HG02943 (cell line): ENCODE measurements around the gene UBA5.

Source experiments
- ATAC-seq: cut with Tn5 transposase; IDR thresholded peaks from one replicate; pipeline ENCODE4 v1.9.1; 2021; ENCODE audit warnings: mild to moderate bottlenecking, low read depth, moderate library complexity; ENCODE audit not compliant: unreplicated experiment

UBA5 gene

DNA sequence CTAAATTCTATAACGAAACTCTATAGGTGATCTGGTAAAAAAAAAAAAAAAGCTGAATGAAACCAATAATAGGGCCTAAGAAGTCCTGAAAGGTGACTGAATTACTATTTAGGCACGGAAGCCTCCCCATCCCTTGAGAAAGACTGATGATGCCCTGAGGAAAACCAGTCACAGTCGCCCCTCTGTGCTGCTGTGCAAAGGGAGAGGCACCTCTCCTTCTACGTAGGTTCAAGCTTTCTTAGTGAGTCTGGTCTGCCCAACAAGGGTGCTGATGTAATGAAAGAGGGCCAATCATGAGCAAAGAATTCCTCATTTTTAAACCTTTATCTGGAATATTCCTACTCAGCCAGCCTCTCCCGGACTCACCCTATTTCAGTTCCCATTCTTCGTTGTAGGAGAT lies 50.2 kb downstream of the UBA5 start:
- ATAC-seq: no peak

DNA sequence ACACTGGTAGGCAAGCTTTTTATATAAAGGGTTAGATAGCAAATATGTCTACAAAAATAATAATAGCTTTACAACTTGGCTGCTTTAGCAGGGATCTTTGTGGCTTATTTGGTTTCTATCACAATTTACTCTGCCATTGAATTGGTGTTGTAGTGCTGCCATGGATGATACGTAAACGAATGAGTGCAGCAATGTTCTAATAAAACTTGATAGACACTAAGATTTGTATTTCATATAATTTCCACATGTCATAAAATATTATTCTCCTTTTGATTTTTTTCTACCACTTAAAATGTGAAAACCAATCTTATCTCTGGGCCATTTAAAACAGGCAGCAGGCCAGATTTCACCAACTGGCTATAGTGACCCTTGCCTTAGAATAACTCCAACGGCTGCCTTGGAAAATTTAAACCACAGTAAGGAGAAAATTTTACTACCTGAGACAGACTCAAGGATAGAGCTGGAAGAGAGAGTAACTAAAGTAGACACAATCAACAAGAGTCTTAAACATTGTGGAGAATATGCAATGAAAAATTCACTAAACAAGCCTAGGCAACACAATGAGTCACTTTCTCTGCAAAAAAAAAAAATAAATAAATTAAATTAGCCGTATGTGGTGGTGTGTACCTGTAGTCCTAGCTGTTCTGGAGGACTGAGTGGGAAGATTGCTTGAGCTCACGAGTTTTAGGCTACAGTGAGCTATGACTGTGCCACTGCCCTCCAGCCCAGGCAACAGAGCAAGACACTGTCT lies 54.0 kb downstream of the UBA5 start:
- no peak for ATAC-seq

DNA sequence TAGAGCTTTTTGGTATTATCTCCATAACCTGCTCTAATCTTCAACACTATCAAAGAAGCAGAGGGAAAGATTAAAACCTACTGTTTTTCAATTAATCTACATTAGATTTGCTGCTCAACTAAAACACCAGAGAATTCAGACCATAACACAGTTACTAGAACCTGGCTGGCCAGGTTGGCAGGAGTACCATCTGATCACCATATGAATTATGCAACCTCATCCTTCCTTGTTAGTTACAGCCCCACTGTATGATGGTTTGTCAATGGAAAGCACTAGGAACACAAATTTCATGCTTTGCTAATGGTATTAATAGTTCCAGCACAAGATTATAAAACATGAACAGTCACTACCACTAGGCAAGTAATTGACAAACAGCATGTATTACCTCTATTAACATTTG lies 56.2 kb downstream of the UBA5 start:
- ATAC-seq: no peak

DNA sequence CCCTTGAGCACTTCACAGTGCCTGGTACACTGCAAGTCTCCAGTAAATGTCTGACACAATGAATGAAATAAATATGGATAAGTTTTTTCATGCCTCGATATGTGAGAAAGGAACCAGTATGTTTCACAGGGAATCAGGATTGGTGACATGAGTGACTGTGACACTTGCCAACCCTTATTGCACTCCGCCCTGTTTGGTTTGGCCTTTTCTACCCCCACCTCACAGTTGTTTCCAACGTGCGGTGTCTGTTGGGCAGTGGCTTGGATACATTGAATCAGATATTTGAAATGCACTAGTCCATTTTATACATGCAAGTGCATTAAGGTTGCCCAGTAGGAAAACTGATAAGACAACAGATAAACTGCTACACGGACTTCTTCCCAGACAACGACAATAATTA lies 60.1 kb downstream of the UBA5 start:
- ATAC-seq: no peak

DNA sequence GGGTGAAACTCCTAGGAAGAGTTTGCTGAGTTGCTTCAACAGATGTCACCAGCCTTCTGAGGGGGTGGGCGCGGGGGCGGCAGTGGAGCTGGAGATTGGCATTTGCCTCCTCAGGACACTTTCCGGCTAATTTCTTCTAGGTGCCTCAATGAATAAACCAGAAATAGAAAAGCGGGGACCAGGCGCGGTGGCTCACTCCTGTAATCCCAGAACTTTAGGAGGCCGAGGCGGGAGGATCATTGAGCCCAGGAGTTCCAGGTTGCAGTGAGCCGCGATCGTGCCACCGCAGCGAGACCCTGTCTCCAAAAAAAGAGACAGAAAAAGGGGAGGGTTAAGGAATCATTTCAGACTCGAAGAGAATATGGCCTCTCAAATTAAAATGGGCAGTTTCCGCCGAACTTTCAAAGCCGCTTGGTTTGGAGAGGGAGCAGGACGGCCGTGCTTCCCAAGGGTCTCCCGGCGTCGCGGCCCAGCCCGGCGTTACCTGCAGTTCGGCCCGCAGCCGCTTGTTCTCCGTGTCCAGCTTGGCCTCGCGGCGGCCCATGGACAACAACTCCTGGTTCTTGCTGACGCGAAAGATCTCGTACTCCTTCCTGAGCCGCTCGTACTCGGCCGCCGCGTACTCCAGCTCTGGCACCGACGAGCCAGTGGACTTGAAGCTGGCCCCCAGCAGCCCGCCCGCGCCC lies 61.5 kb downstream of the UBA5 start:
- ATAC-seq: peak; percentile 25

DNA sequence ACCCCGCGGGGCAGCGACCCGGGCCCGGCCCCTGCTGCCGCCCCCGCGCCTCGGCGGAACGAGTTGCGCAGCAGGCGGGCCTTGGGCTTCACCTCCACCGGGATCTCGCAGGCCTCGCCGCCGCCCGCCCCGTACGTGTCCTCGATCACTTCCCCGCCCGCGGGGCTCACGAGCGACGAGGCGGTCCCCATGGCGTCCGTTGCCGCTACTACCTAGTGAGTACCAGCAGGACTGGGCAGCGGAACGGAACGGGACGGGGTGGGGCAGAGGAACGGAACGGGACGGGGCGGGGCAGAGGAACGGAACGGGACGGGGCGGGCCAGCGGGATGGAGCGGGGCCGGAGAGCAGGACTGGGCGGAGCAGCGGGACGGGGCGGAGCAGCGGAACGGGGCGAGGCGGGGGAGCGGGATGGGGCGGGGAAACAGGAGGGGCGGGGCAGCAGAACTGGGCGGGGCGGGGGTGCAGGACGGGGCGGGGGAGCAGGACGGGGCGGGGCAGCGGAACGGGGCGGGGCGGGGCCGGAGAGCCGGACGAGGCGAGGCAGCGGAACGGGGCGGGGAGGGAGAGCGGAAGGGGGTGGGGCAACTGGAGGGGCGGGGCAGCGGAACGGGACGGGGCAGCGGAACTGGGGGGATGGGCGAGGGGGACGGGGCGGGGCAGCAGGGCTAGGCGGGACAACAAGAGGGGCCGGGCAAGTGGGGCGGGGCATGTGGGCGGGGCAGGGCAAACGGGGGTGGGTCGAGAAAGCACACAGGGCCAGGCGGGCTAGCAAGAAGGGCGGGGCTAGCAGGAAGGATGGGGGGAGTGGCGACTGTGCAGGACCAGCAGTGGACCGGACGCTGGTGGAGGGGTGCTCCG lies 62.3 kb downstream of the UBA5 start, which contains the start of gene NPHP3:
NPHP3 (minus strand) TSS at position 245 of the 859 bp plus-strand sequence; CDS start at position 191, 54 bp downstream.
- ATAC-seq: peak; percentile 71

DNA sequence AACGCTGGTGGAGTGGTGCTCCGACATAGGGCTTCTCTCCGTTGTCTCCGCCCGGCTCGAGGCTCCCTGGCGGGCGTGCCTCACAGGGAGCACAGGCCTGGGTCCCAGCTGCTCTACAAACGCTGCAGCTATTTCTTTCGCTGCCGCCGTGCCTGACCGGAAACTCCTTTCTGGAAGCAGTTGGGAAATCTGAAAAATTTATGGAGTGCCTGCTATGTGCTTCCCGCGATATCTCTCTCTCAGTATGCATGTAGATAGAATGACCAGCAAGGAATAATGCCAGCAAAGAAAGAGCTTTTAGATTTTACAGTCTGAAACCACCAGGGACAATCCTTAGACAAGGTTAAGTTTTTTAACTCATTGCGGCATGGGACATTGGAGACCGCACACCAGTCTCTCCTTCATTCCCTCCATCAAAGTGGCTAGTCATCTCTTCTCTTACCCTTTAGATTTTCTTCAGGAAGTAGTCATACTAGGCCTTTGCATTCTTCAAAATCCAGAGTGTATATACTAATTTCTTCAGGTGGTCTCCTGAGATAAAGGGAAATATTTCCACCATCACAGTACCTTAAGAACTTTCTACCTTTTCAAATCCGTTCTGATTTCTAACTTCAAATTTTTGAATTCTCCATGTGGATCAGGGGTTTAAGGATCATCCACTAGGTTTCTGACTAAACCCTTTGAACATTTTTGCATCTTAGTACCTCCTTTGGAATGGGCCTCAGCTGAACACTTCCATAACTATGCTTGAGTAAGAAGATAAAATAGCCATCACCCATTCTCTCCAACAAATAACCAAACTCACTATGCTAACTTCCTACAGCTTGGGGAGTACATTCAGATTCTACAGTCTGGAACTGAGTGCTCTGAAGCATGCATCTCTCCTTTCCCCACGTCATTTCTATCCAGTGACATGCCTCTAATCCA lies 63.2 kb downstream of the UBA5 start:
- no peak for ATAC-seq

DNA sequence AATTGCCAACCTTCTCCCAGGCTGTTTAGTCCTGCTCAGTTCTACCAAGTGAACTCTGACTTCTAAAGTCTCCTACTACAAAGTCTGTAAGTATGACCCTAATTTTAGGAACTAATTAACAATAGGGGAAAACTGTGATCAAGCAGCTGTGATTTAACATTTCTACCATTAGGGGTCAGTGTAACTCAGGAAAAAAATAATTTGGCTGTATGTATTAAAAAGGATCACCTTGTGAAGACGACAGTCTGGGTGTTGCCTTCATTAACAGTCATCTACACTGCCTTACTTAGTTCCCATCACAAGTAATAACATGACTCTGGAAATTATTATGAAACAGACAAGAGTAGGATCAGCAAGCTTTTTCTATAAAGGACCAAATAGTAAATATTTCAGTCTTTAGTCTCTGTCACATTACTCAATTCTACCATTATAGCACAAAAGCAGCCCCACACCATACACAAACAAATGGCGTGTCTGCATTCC lies 66.3 kb downstream of the UBA5 start:
- no peak for ATAC-seq
